GM19438 (cell line): ENCODE measurements around the gene THAP2.
"Not testable (repeated sequence)": the region's sequence is repeated elsewhere in the genome, so short reads cannot be mapped to it uniquely, and the experiment has no call there.

Source experiments
- ATAC-seq: cut with Tn5 transposase; IDR thresholded peaks from one replicate; pipeline ENCODE4 v1.9.1; 2021; ENCODE audit warnings: low read depth; ENCODE audit not compliant: unreplicated experiment

THAP2 gene

GRCh38 chr12:71702181-71702580, 38.1 kb downstream of the THAP2 start:
- ATAC-seq: not testable (repeated sequence)

GRCh38 chr12:71702590-71702989, 38.5 kb downstream of the THAP2 start:
- ATAC-seq: no peak

- no peak for ATAC-seq
These were observed 39.1 kb downstream of the THAP2 start for GRCh38 chr12:71703206-71703605.

GRCh38 chr12:71704920-71705319, 40.8 kb downstream of the THAP2 start:
- ATAC-seq: no peak

- ATAC-seq: no peak
These were observed 44.6 kb downstream of the THAP2 start for GRCh38 chr12:71708658-71709057.

- no peak for ATAC-seq
These were observed 46.4 kb downstream of the THAP2 start for GRCh38 chr12:71710276-71711125.

GRCh38 chr12:71718611-71719010, 54.5 kb downstream of the THAP2 start:
- ATAC-seq: no peak

GRCh38 chr12:71719647-71720370, 55.7 kb downstream of the THAP2 start:
- ATAC-seq: no peak

GRCh38 chr12:71721783-71722505, 57.8 kb downstream of the THAP2 start:
- ATAC-seq: no peak

- no peak for ATAC-seq
These were observed 60.9 kb downstream of the THAP2 start for GRCh38 chr12:71725011-71725410.

GRCh38 chr12:71726548-71726947, 62.4 kb downstream of the THAP2 start:
- no peak for ATAC-seq

GRCh38 chr12:71727958-71728357, 63.9 kb downstream of the THAP2 start:
- ATAC-seq: no peak
